A549 (cell line): ENCODE data around the gene DUSP1. TPM values are rescaled to one million over a fixed set of nuclear protein-coding genes. Genes with fewer than 3 reads are reported as not detected.

Source experiments
- ATAC-seq, 2 experiments: fragments of 200-7000 bp in 1 of 2; fragments of >200 bp in 1 of 2; cut with Nextera tagmentation in 1 of 2; cut with Tn5 transposase in 1 of 2; 3 replicates each; pipeline versions ENCODE4 v1.8.0 to v1.9.1; 2018 to 2020; ENCODE audit warnings: mild to moderate bottlenecking in 1 of 2, moderate library complexity in 1 of 2
- CTCF ChIA-PET: fragments of 300-600 bp; sonication (Branson Sonifier 250); formaldehyde crosslinking; extraction: SDS; loops from one replicate; lab custom pipeline; 2021; ENCODE audit warnings: antibody characterized with exemption, inconsistent platforms; lab: Yijun Ruan, JAX
- POLR2A ChIA-PET: fragments of 350-600 bp; formaldehyde crosslinking; extraction: SDS; loops from one replicate; lab custom pipeline; 2021; ENCODE audit warnings: antibody characterized with exemption, inconsistent platforms; lab: Yijun Ruan, JAX
- DNase-seq, 2 experiments: peaks; one replicate each; pipeline versions ENCODE4 v3.0.0 to v3.0.0-alpha.2; 2011 to 2016; ENCODE audit warnings: low read depth in 1 of 2, low spot score in 1 of 2
- FAIRE-seq: peaks from 2 replicates; lab custom pipeline; 2011; peaks lifted over from hg19 to GRCh38; lab: Jason Lieb, UNC
- H3K27ac ChIP-seq, 2 experiments: fragments of >200 bp; sonication (Bioruptor Twin); formaldehyde crosslinking; 3 replicates each; pipeline ENCODE4 v1.5.1; 2016 to 2017
- H3K4me1 ChIP-seq: fragments of >200 bp; sonication (Bioruptor Twin); formaldehyde crosslinking; 3 replicates; pipeline ENCODE4 v1.6.1; 2016
- H3K4me2 ChIP-seq: fragments of >200 bp; sonication (Bioruptor Twin); formaldehyde crosslinking; 3 replicates; pipeline ENCODE4 v1.6.1; 2016
- H3K4me3 ChIP-seq: fragments of >200 bp; sonication (Bioruptor Twin); formaldehyde crosslinking; 3 replicates; pipeline ENCODE4 v1.5.1; 2016
- H3K9me3 ChIP-seq: fragments of >200 bp; sonication (Bioruptor Twin); formaldehyde crosslinking; 3 replicates; pipeline ENCODE4 v1.6.1; 2016
- BHLHE40 ChIP-seq: IDR thresholded peaks from 2 replicates; pipeline ENCODE4 v1.6.1; 2012; ENCODE audit warnings: low read depth, low read length, inconsistent platforms
- CBX8 ChIP-seq: fragments of 200-600 bp; sonication (generic); IDR thresholded peaks from 2 replicates; pipeline ENCODE4 v1.6.1; 2016
- CHD2 ChIP-seq: fragments of 150-350 bp; IDR thresholded peaks from 2 replicates; pipeline ENCODE4 v1.6.1; 2014; ENCODE audit warnings: low read length; ENCODE audit not compliant: partially characterized antibody
- CHD4 ChIP-seq: fragments of 200-600 bp; sonication (generic); IDR thresholded peaks from 2 replicates; pipeline ENCODE4 v1.6.1; 2016; ENCODE audit warnings: antibody characterized with exemption, mild to moderate bottlenecking, borderline replicate concordance
- CTCF ChIP-seq: fragments of >200 bp; sonication (Bioruptor Twin); formaldehyde crosslinking; IDR thresholded peaks from 3 replicates; pipeline ENCODE4 v1.5.1; 2016
- ELK1 ChIP-seq: fragments of 150-350 bp; IDR thresholded peaks from 2 replicates; pipeline ENCODE4 v1.6.1; 2014; ENCODE audit warnings: low read depth, mild to moderate bottlenecking, low read length
- FOSB ChIP-seq: fragments of 250-450 bp; sonication (Bioruptor Pico); IDR thresholded peaks from 2 replicates; pipeline ENCODE4 v1.5.0; 2020; ENCODE audit warnings: mild to moderate bottlenecking, moderate library complexity
- HOXB5 ChIP-seq: fragments of 250-450 bp; sonication (Bioruptor Pico); IDR thresholded peaks from 2 replicates; pipeline ENCODE4 v1.5.0; 2020; ENCODE audit warnings: mild to moderate bottlenecking, moderate library complexity
- JUN ChIP-seq, 2 experiments: fragments of >200 bp; sonication (Bioruptor Twin); formaldehyde crosslinking; IDR thresholded peaks; 2 replicates in 1 of 2; 3 replicates in 1 of 2; pipeline ENCODE4 v1.6.1; 2016 to 2017
- MAX ChIP-seq: IDR thresholded peaks from 2 replicates; pipeline ENCODE4 v1.6.1; 2012
- MAZ ChIP-seq: fragments of 150-350 bp; IDR thresholded peaks from 2 replicates; pipeline ENCODE4 v1.6.1; 2014; ENCODE audit warnings: antibody characterized with exemption, low read depth, low read length, borderline replicate concordance
- MYC ChIP-seq: IDR thresholded peaks from 2 replicates; pipeline ENCODE4 v1.6.1; 2012; ENCODE audit warnings: mild to moderate bottlenecking, inconsistent platforms, low read length, improper control_type of control experiment, borderline replicate concordance
- PBX3 ChIP-seq: IDR thresholded peaks from 2 replicates; pipeline ENCODE4 v1.6.1; 2012
- PHF8 ChIP-seq: fragments of 200-600 bp; sonication (generic); IDR thresholded peaks from 2 replicates; pipeline ENCODE4 v1.6.1; 2016; ENCODE audit warnings: low read depth, mild to moderate bottlenecking, antibody characterized with exemption, moderate library complexity, borderline replicate concordance
- SMC3 ChIP-seq: fragments of >200 bp; sonication (Bioruptor Twin); formaldehyde crosslinking; IDR thresholded peaks from 3 replicates; pipeline ENCODE4 v1.6.1; 2018; ENCODE audit warnings: inconsistent platforms
- TP53 ChIP-seq: fragments of 250-450 bp; sonication (Bioruptor Pico); IDR thresholded peaks from 2 replicates; pipeline ENCODE4 v1.5.0; 2021; ENCODE audit warnings: mild to moderate bottlenecking, moderate library complexity
- ZC3H11A ChIP-seq: fragments of 450-650 bp; IDR thresholded peaks from 2 replicates; pipeline ENCODE4 v1.6.1; 2014; ENCODE audit warnings: antibody characterized with exemption, mild to moderate bottlenecking
- ZNF302 ChIP-seq: fragments of 250-450 bp; sonication (Bioruptor Pico); IDR thresholded peaks from 2 replicates; pipeline ENCODE4 v1.9.0; 2021; ENCODE audit warnings: inconsistent platforms, mild to moderate bottlenecking, moderate library complexity
- ZSCAN20 ChIP-seq: fragments of 250-450 bp; sonication (Bioruptor Pico); IDR thresholded peaks from 2 replicates; pipeline ENCODE4 v1.8.0; 2022; ENCODE audit warnings: mild to moderate bottlenecking, moderate library complexity
- WGBS: methylation state at CpG from one replicate; pipeline ENCODE4 v1.1.6; 2017; ENCODE audit errors: missing lambda C conversion rate; 5-methylcytosine and 5-hydroxymethylcytosine counted together
- polyA plus RNA-seq, 4 experiments: library from polyadenylated mRNA; depleted of rRNA in 3 of 4; stranded (reverse); fragments of >200 nt; fragmentation: RNase III in 1 of 4; extraction: RNeasy Plus Mini Kit Qiagen cat#74134 plus additional on column Dnase treatment in 1 of 4; gene quantifications; 2 replicates in 3 of 4; 3 replicates in 1 of 4; pipeline ENCODE4 v1.2.3, GENCODE V29; 2011 to 2017

Gene DUSP1
- polyA plus RNA-seq, 2 of the 4 experiments (the other 2 are of a cell fraction), result 207 to 594 TPM

GRCh38 chr5:172724242-172725183 lies 46.5 kb downstream of the DUSP1 start:
- FAIRE-seq, result no peak
- POLR2A ChIA-PET, result interaction anchor here (1.2 kb wide), 1 partner anchor 46 kb away, joined by 5 read pairs; the partner anchor contains the start of gene DUSP1
- CTCF ChIA-PET, result interaction anchor here (0.6 to 3.5 kb wide), 16 partner anchors 8 to 208 kb away, joined by 3 to 36 read pairs (median 4); no protein-coding TSS in a partner anchor

GRCh38 chr5:172723508-172723907 lies 47.5 kb downstream of the DUSP1 start:
- WGBS, result 45% methylated on average over 2 of the region's 2 CpGs
- DNase-seq (no peak), FAIRE-seq (peak; percentile 7)
- H3K4me3 ChIP-seq, result no peak overlapping the region
- POLR2A ChIA-PET, result no interaction called here
- TF ChIP-seq FOSB (no peak), CHD2 (no peak), ZNF302 (CRISPR knock-in tag) (no peak), ELK1 (no peak), TP53 (CRISPR knock-in tag) (no peak)
- TF ChIP-seq, all 56 proteins: peak for 0
- Histone ChIP-seq H3K4me1 (peaks cover 7% of the 10 kb centered on the region; the same call in 2 of the 3 replicates), H3K4me2 (no peak overlapping the region), H3K9me3 (no peaks in the 10 kb centered on the region), H3K27ac (peak overlapping the region in 1 of 2 experiments; percentile 48; a peak in 1 of 6 replicates)
- CTCF ChIA-PET, result interaction anchor here (1.1 to 3.5 kb wide), 10 partner anchors 9 to 209 kb away, joined by 3 to 36 read pairs (median 4); no protein-coding TSS in a partner anchor
- no peak for ATAC-seq

More at GRCh38 chr5:172724242-172725183, 46.5 kb downstream of the DUSP1 start:
- ATAC-seq (0 out of 6 replicates have a peak, but pooled peaks of 1 of the 2 experiments have one; percentile 13), DNase-seq (no peak)
- H3K4me2 ChIP-seq, result peak overlapping the region; percentile 8; the same call in 2 of the 3 replicates
- peaks cover 7% of the 10 kb centered on the region; the same call in 2 of the 3 replicates for H3K4me1 ChIP-seq
- peak overlapping the region in 1 of 2 experiments; percentile 24; a peak in 3 of 6 replicates for H3K27ac ChIP-seq
- 77% methylated on average over 22 of the region's 22 CpGs for WGBS
- no peak overlapping the region for H3K4me3 ChIP-seq
- no peak for TF ChIP-seq CBX8
- no peak for TF ChIP-seq MYC
- TF ChIP-seq SMC3, result no peak
- TF ChIP-seq PBX3, result no peak
- no peak for TF ChIP-seq JUN (IDR thresholded peaks at IDR 0.05)
- no peak for TF ChIP-seq CHD4
- TF ChIP-seq TP53 (CRISPR knock-in tag), result no peak
- TF ChIP-seq FOSB, result no peak
- no peak for TF ChIP-seq BHLHE40
- TF ChIP-seq MAZ, result no peak
- no peak for TF ChIP-seq HOXB5 (CRISPR knock-in tag)
- no peak for TF ChIP-seq MAX
- no peak for TF ChIP-seq ZSCAN20 (CRISPR knock-in tag)
- TF ChIP-seq ZC3H11A, result no peak
- TF ChIP-seq PHF8, result no peak
- TF ChIP-seq CTCF, result no peak
- TF ChIP-seq ZNF302 (CRISPR knock-in tag), result no peak
- H3K9me3 ChIP-seq, result no peaks in the 10 kb centered on the region
